ENCODE data around the gene ANGPT4. TPM values are rescaled to one million over a fixed set of nuclear protein-coding genes. Genes with fewer than 3 reads are reported as not detected.

The ANGPT4 gene
- total RNA-seq, 1 donor from 2014 or later: 0.12 TPM

DNA sequence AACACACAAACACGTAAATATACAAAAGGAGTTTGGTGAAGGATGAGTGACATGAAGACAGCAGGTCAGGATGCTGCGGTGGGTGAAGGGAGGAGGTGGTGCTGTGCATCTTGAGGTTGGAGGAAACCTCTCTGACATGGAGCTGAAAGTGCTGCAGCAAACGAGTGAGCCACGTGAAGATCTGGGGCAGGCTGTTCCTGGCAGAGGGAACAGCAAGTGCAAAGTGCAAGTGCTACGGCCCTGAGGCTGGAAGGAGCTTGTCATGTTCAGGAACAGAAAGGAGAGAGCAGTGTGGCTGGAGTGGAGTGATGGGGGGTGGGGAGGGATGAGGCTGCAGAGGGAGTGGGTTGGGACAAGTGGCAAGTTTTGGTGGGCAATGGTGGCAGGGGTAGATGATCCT lies 24.8 kb upstream of the ANGPT4 start:
- no peak for DNase-seq (ENCODE audit: low spot score)
- no peaks in the 10 kb centered on the region for H3K9me3 Mint-ChIP-seq (ENCODE audit: low read depth)
- no peak overlapping the region for H3K27ac Mint-ChIP-seq (ENCODE audit: unreplicated experiment)
- H3K27me3 Mint-ChIP-seq (ENCODE audit: low read depth): peaks cover 9% of the 10 kb centered on the region
- no peaks in the 10 kb centered on the region for H3K4me1 Mint-ChIP-seq (ENCODE audit: low read depth)
- TF ChIP-seq, protein P1, sequence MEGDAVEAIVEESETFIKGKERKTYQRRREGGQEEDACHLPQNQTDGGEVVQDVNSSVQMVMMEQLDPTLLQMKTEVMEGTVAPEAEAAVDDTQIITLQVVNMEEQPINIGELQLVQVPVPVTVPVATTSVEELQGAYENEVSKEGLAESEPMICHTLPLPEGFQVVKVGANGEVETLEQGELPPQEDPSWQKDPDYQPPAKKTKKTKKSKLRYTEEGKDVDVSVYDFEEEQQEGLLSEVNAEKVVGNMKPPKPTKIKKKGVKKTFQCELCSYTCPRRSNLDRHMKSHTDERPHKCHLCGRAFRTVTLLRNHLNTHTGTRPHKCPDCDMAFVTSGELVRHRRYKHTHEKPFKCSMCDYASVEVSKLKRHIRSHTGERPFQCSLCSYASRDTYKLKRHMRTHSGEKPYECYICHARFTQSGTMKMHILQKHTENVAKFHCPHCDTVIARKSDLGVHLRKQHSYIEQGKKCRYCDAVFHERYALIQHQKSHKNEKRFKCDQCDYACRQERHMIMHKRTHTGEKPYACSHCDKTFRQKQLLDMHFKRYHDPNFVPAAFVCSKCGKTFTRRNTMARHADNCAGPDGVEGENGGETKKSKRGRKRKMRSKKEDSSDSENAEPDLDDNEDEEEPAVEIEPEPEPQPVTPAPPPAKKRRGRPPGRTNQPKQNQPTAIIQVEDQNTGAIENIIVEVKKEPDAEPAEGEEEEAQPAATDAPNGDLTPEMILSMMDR (IDR thresholded peaks at IDR 0.05): no peak
- no peaks in the 10 kb centered on the region for H3K36me3 Mint-ChIP-seq (ENCODE audit: low read depth)
- H3K4me3 Mint-ChIP-seq (ENCODE audit: unreplicated experiment): no peak overlapping the region

DNA sequence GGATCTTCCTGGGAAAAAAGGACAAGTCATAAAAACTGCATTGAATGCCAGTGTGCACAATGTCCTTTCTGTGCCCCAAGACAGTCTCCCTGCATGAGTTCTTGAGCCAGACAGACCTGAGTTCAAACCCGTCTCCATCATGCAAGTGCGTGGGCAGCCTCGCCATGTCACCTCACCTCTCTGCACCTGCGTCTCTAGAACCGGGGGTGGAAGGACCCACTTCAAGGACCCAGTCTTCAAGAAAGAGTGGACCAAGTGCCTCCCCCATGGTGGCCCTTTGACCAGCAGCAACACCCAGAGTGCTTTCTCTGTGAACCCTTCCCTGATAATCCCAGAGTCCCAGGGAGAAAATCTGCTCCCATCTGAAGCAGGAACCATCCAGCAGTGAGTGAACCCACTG lies 23.5 kb upstream of the ANGPT4 start:
- H3K4me3 Mint-ChIP-seq (ENCODE audit: unreplicated experiment): no peak overlapping the region
- no peaks in the 10 kb centered on the region for H3K36me3 Mint-ChIP-seq (ENCODE audit: low read depth)

DNA sequence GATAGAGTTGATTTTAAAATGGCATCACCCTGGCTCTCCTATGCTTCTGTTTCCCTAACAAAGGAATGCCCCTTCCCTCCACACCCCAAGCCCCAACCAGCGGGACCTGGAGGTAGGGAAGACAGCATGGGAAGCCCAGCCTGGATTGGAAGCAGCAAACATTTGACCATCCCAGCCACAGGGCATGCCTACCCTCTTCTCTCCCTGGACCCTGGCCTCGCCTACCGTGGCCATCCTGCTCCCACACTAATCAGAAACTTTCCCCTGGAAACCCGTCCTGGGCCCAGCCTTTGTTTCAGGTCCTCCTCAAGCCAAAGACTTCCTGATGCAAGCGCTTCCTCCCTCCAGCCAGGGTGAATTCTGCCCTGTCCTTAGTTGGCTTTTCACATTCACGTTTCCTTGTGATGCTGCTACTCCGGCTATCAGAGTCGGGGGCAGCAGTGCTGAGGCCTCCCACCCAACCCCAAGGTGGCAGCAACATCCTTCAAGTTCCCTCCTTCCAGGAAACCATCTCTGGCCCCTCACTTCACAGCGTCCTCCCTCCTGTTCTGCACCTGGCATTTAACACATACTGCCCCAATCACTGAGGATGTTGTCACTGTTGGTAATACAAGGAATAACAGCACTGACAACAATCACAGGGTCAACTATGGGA lies 18.2 kb upstream of the ANGPT4 start:
- TF ChIP-seq, protein P1 (IDR thresholded peaks at IDR 0.05): no peak
- Mint-ChIP-seq H3K27me3 (ENCODE audit: low read depth) (no peaks in the 10 kb centered on the region), H3K27ac (ENCODE audit: unreplicated experiment) (no peak overlapping the region), H3K9me3 (ENCODE audit: low read depth) (peaks cover 18% of the 10 kb centered on the region), H3K36me3 (ENCODE audit: low read depth) (no peaks in the 10 kb centered on the region), H3K4me1 (ENCODE audit: low read depth) (no peaks in the 10 kb centered on the region), H3K4me3 (ENCODE audit: unreplicated experiment) (no peak overlapping the region)
- no peak for DNase-seq (ENCODE audit: low spot score)

More for the DNA sequence above, 23.5 kb upstream of the ANGPT4 start:
- no peak for DNase-seq (ENCODE audit: low spot score)
- H3K27ac Mint-ChIP-seq (ENCODE audit: unreplicated experiment): no peak overlapping the region
- H3K4me1 Mint-ChIP-seq (ENCODE audit: low read depth): no peaks in the 10 kb centered on the region
- H3K27me3 Mint-ChIP-seq (ENCODE audit: low read depth): peaks cover 4% of the 10 kb centered on the region
- TF ChIP-seq, protein P1 (IDR thresholded peaks at IDR 0.05): no peak
- H3K9me3 Mint-ChIP-seq (ENCODE audit: low read depth): no peaks in the 10 kb centered on the region

DNA sequence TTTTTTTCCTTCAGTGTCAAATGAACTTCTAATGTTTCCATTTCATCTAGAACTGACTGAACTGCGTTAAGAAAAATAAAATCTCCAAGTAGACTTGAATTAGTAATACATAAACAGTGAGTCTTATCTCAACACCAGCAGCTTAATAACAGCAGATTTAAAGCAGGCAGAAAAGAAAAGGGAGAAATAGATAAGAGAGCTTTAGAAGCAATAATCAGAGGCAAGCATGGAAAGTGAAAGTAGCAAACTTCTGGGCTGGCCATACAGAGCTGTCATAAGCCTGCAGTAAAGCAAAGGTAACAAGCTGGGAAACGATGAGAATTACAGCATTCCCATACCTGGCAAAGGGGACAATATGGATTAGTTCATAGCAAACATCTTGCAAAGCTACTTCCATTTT lies 16.9 kb upstream of the ANGPT4 start:
- H3K4me1 Mint-ChIP-seq (ENCODE audit: low read depth): no peaks in the 10 kb centered on the region
- TF ChIP-seq, protein P1 (IDR thresholded peaks at IDR 0.05): no peak
- H3K4me3 Mint-ChIP-seq (ENCODE audit: unreplicated experiment): no peak overlapping the region
- no peaks in the 10 kb centered on the region for H3K27me3 Mint-ChIP-seq (ENCODE audit: low read depth)
- DNase-seq (ENCODE audit: low spot score): no peak
- H3K9me3 Mint-ChIP-seq (ENCODE audit: low read depth): peaks cover 18% of the 10 kb centered on the region
- no peaks in the 10 kb centered on the region for H3K36me3 Mint-ChIP-seq (ENCODE audit: low read depth)
- H3K27ac Mint-ChIP-seq (ENCODE audit: unreplicated experiment): no peak overlapping the region

DNA sequence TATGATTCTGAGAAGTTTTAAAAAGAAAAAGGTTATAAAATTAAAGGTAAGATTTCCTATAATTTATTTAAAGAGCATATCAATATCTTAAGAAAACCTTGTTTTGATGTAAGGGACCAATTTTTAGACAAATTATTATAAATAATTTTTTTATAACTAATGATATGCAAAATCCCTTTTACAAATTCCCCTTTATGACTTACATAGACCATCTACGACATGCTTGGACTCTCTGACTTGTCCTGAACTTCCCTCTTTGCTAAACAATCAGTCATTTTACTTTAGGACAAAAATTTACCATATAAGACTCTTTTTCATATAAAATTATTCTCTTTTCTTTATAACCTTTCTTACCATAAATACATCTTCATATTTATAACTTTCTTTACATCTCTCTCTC lies 15.3 kb upstream of the ANGPT4 start:
- Mint-ChIP-seq H3K4me1 (ENCODE audit: low read depth) (no peaks in the 10 kb centered on the region), H3K27me3 (ENCODE audit: low read depth) (no peaks in the 10 kb centered on the region), H3K27ac (ENCODE audit: unreplicated experiment) (no peak overlapping the region), H3K4me3 (ENCODE audit: unreplicated experiment) (no peak overlapping the region), H3K36me3 (ENCODE audit: low read depth) (no peaks in the 10 kb centered on the region), H3K9me3 (ENCODE audit: low read depth) (peaks cover 18% of the 10 kb centered on the region)
- TF ChIP-seq, protein P1 (IDR thresholded peaks at IDR 0.05): no peak
- no peak for DNase-seq (ENCODE audit: low spot score)

Data from chondrocyte (in vitro differentiated cells).